HL-60 (cell line): Measurements from ENCODE around the gene P2RX6.

ENCODE experiments used
- CTCF ChIP-seq: IDR thresholded peaks from one replicate; pipeline ENCODE4 v1.5.1; 2011; ENCODE audit warnings: low read length, control low read depth, inconsistent platforms; ENCODE audit not compliant: insufficient read depth
- GABPA ChIP-seq: IDR thresholded peaks from 2 replicates; pipeline ENCODE4 v1.6.1; 2012; ENCODE audit warnings: low read depth

DNA sequence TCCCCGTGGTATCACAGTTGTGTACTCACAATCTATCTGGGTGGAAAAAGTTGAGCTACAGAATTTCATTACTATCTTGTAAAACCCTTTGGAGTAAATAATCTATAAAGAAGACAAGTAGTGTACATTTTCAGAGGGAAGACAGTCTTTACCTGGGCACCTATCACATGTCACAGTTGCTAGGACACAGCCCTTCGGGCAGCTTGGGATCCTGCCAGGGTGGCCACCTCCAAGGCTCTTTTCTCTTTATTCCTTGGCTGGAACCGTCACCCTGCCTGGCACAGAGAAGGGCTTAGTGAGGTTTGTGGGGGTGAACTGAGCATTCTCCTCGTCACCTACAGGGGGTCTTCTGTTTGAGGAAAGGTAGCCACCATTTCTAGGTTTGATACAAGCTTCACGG is 54.4 kb downstream of the P2RX6 start:
- TF ChIP-seq GABPA (no peak), CTCF (no peak)
